Skeletal muscle tissue (tissue), 4 donors: ENCODE data around the gene PCDHB1. TPM values are rescaled to one million over a fixed set of nuclear protein-coding genes. Genes with fewer than 3 reads are reported as not detected.
A peak's percentile ranks its signal among the peaks of the same experiment; 100 is the strongest.

ENCODE experiments used
- H3K27ac ChIP-seq: one replicate; pipeline ENCODE4 v1.7.0; 2013; ENCODE audit warnings: mild to moderate bottlenecking, low read depth, low read length, inconsistent platforms
- H3K27me3 ChIP-seq, 3 donors: one replicate each; pipeline ENCODE4 v1.7.0; 2013; ENCODE audit warnings: low read length in 3 of 3; ENCODE audit not compliant: control insufficient read depth in 3 of 3, insufficient read depth in 3 of 3
- H3K36me3 ChIP-seq, 3 donors: one replicate each; pipeline ENCODE4 v1.7.0; 2013; ENCODE audit warnings: low read length in 3 of 3; ENCODE audit not compliant: control insufficient read depth in 3 of 3, insufficient read depth in 3 of 3
- H3K4me1 ChIP-seq, 3 donors: one replicate each; pipeline ENCODE4 v1.7.0; 2013; ENCODE audit warnings: low read length in 3 of 3, mild to moderate bottlenecking in 3 of 3; ENCODE audit not compliant: control insufficient read depth in 3 of 3, insufficient read depth in 3 of 3
- H3K4me3 ChIP-seq, 3 donors: one replicate each; pipeline ENCODE4 v1.7.0; 2013; ENCODE audit warnings: low read length in 3 of 3
- H3K9ac ChIP-seq, 3 donors: one replicate each; pipeline ENCODE4 v1.7.0; 2013; ENCODE audit warnings: low read length in 3 of 3, mild to moderate bottlenecking in 3 of 3, moderate library complexity in 2 of 3, low read depth in 1 of 3
- H3K9me3 ChIP-seq, 3 donors: one replicate each; pipeline ENCODE4 v1.7.0; 2013; ENCODE audit warnings: low read length in 3 of 3; ENCODE audit not compliant: control insufficient read depth in 3 of 3
- total RNA-seq: library from RNA; depleted of rRNA; stranded (reverse); fragments of >200 nt; gene quantifications from one replicate; pipeline ENCODE4 v1.2.3, GENCODE V29; 2014
- donor health status: Osteomylitis.

The PCDHB1 gene, protein sequence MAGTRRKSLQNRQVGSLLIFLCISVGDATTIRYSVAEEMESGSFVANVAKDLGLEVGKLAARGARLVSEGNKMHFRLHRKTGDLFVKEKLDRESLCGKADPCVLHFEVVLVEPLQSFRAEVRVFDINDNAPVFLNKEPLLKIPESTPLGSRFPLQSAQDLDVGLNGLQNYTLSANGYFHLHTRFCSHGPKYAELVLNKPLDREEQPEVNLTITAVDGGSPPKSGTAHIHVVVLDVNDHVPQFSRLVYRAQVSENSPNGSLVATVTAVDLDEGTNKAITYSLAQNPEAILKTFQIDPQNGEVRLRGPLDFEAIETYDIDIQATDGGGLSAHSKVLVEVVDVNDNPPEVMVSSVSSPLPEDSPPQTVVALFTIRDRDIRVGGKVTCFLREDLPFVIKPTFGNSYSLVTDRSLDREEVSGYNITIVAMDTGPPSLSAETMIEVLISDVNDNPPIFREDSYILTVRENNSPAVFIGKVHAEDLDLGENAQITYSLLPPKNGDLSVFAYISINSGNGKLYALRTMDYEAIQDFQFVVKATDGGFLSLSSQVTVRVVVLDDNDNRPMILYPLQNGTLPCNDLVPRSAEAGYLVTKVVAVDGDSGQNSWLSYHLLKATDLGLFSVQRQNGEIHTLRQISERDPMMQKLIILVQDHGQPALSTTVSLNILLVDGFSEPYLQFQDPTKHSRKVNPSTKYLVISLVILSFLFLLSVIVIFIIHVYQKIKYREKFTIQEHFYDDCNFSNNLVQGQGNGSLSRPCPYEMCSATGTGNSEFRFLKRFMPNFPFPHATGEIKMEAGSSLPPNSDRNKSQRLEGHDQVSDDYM
- total RNA-seq = not detected

DNA sequence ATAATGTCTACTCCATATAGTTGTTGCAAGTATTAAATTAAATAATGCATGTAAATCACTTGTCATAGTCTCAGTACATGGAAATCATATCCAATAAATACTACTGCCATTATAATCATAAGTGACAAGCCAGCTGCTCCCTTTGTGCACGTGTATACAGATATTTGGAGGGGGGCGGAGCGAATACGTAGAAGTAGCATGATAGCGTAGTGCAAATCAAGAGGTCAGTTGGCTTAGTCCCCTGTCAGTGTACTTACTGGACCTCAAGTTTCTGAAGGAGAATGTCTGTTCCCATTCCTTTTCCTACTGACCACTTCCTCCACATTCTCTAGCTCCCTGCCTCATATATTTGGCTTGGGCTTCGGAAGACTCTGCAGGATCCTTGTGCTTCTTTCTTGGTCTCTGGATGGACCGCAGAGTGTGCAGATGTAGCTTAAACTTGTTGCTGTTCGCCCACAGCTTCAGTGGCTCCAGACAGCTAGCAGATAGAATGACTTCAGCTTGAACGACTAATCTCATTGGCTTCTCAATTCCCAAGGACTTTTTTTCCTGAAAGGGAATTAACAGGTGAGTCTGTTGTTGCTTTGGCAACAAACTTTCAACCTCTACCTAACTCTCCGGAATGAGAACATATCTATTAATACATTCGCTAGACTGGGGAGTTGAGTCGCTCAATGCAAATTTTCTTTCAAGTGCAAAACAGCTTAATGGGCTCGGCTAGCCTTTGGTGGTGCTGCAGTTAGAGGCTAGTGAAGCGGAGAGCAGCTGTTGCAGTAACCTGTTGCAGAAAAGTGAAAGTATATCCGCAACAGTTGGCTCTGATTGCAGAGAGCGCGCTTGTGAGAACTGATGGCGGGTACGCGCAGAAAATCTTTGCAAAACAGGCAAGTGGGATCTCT lies at the start of gene PCDHB1:
Gene PCDHB1 (plus strand): TSS at position 753 of the 899 bp plus-strand sequence. CDS start 97 bp downstream, at position 850.
- H3K4me3 ChIP-seq = peak within 1 kb of the TSS; percentile 68 to 80 (median 79)
- H3K36me3 ChIP-seq = no peaks in the 10 kb centered on the region
- H3K27me3 ChIP-seq = peaks cover 3 to 18% (median 9%) of the 10 kb centered on the region in 3 donors
- H3K9me3 ChIP-seq = peaks cover 0 to 7% (median 2%) of the 10 kb centered on the region in 3 donors
- no peak within 1 kb of the TSS for H3K27ac ChIP-seq
- H3K4me1 ChIP-seq = peaks cover 0 to 13% (median 4%) of the 10 kb centered on the region in 3 donors
- H3K9ac ChIP-seq = peak within 1 kb of the TSS in 1 of 3 donors; percentile 63

DNA sequence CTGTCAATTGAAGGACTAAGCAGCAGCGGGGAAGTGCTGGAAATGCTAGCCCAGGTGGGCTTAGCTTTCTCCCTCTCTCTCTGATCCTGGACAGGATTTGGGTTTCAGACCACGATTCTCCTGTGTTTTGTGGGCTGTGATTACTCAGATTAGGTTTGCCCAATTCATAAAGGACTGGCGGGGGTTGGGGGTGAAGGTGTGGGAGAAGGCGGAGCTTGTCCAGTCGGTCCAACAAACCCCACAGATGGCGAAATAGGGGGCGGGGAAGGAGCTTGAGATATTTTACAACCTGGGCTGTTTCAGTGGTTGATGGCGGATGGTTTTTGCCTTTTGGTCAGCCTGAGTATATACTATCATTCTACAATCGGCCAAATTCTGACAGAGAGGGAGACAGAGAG lies 49.7 kb upstream of the PCDHB1 start:
- no peak overlapping the region for H3K27ac ChIP-seq
- no peaks in the 10 kb centered on the region for H3K9me3 ChIP-seq
- H3K4me1 ChIP-seq = peaks cover 0 to 4% (median 0%) of the 10 kb centered on the region in 3 donors
- H3K9ac ChIP-seq = no peak overlapping the region
- peaks cover 2 to 7% (median 2%) of the 10 kb centered on the region in 3 donors for H3K27me3 ChIP-seq
- H3K4me3 ChIP-seq = peak overlapping the region in 1 of 3 donors; percentile 51
- no peaks in the 10 kb centered on the region for H3K36me3 ChIP-seq

DNA sequence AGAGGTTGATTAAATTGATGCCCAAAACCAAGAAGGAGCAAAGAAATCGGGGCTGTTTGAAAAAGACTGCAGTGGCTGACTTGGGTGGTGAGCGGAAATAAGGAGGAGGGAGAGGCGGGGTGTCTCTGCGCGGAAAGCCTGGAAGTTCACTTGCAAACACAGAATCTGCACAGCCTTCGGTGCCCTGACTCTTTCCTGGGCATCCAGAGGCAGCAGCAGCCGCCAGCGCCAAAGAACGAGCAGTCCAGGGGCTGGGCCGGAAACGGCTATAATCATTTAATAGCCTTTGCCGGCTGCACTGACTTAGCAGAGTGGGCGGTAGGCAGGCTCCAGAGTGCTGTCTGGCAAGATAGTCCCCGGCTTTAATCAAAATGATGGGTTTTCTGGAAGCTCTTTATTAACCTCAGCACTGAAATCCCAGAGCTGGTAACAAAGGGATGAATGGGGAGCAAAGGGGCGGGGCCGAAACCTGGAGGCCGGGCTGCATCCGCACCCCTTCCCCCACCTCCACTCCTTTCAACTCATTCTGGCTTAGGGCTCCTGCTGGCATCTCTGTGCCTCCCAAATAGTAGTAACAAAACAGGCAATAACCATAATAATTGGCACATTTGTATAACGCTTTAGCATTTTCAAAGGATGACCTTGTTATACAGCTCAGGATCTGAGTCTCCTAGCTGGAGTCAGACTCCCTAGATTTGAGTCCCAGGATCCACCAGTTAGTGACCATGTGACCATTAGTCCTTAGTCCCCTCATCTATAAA lies 49.1 kb upstream of the PCDHB1 start:
- H3K27ac ChIP-seq = no peak overlapping the region
- no peaks in the 10 kb centered on the region for H3K9me3 ChIP-seq
- H3K4me1 ChIP-seq = peaks cover 0 to 4% (median 0%) of the 10 kb centered on the region in 3 donors
- H3K27me3 ChIP-seq = peaks cover 2 to 7% (median 2%) of the 10 kb centered on the region in 3 donors
- H3K4me3 ChIP-seq = peak overlapping the region in 1 of 3 donors; percentile 51
- no peak overlapping the region for H3K9ac ChIP-seq
- H3K36me3 ChIP-seq = no peaks in the 10 kb centered on the region

DNA sequence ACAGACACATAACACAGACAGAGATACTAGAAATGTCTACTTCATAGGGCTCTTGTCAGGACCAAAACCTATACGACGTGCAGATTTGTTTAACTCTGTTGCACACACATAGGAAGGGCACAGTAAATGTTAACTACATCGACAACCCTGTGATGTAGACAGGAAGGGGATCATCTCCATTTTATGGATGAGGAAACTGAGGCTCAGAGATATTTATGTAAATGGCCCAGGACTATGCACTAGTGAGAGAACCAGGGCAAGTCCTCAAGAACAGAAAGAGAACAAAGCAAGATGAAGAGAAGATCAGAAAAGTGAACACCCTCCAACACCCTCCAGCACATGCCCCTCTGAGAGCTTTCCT lies 48.6 kb upstream of the PCDHB1 start:
- no peaks in the 10 kb centered on the region for H3K36me3 ChIP-seq
- no peak overlapping the region for H3K9ac ChIP-seq
- peaks cover 0 to 4% (median 0%) of the 10 kb centered on the region in 3 donors for H3K4me1 ChIP-seq
- peaks cover 2 to 7% (median 2%) of the 10 kb centered on the region in 3 donors for H3K27me3 ChIP-seq
- no peaks in the 10 kb centered on the region for H3K9me3 ChIP-seq
- H3K4me3 ChIP-seq = no peak overlapping the region
- H3K27ac ChIP-seq = no peak overlapping the region

DNA sequence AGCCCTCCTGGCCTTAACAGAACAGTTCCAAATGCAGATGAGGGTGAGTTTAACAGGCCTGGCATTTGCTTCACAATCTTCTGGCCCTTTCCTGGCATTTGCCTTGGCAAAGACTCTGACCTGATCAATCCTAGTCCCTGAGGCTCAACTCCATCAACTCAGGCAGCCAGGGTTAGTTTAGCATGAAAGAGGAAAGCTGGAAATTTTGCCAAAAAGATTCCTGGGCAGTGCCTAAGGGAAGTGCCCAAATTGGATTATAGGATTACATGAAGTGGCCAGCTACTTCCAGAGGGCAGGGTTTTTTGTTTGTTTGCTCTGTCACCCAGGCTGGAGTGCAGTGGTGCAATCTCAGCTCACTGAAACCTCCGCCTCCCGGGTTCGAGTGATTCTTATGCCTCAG lies 48.1 kb upstream of the PCDHB1 start:
- Histone ChIP-seq H3K4me1 (peaks cover 0 to 4% (median 0%) of the 10 kb centered on the region in 3 donors), H3K27me3 (peaks cover 2 to 7% (median 2%) of the 10 kb centered on the region in 3 donors), H3K27ac (no peak overlapping the region), H3K9ac (no peak overlapping the region), H3K9me3 (no peaks in the 10 kb centered on the region), H3K4me3 (no peak overlapping the region), H3K36me3 (no peaks in the 10 kb centered on the region)

DNA sequence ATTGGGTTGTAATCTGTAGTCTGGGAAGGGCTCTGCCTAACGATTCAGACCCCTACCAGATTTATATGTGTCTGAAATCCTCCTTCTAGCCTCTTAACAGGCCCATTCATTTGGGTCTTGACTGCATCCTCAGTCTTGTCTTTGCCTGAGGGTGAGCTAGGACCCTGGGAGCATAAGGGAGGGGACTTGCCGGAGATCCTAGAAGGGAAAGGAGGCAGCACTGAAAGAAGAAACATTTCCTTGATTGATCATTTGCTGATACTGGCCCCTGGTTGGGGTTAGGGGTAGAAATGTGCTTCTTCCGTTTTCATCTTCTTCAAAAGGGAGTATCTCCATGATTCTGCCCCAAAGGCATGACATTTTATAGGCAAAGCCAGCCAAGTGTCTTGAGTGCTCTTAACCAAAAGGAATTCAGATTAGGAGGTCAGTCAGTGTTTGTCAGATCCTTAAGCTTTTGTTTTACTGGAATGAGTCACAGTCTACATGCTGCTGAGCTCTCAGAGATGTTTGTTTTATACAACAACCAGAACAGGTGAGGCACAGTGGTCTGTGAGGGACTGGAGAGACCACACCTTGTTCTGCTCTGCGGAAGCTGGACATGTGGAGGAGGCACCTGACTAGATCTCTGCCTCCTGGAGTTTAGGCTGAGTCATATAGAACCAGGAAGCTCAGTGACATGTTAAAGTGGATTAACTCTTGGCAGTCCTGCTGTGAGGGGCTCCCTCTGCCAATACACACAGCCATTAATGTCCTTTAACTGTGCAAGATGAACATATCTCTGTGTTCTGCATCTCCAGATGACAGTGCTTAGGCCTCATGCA lies 47.2 kb upstream of the PCDHB1 start:
- Histone ChIP-seq H3K27ac (no peak overlapping the region), H3K36me3 (no peaks in the 10 kb centered on the region), H3K4me3 (no peak overlapping the region), H3K9me3 (no peaks in the 10 kb centered on the region), H3K4me1 (peaks cover 0 to 4% (median 0%) of the 10 kb centered on the region in 3 donors), H3K27me3 (peaks cover 2 to 7% (median 2%) of the 10 kb centered on the region in 3 donors), H3K9ac (no peak overlapping the region)

DNA sequence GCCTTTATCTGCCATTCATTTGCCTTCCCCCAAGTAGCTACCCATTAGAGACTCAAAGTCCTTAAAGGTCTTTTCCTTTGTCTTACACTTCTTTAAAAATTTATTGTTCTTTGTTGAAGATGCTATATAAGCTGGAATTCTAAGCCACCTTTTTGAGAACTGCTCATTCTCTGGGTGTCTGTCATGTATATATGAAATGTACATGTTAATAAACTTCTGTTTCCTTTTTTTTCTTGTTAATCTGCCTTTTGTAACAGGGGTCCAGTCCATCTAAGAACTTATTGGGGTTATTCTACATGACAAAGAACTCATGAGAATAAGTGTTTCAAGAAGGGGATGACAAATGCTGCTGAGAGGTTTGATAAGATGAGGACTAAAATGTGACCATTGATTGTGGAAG lies 43.4 kb upstream of the PCDHB1 start:
- H3K4me1 ChIP-seq = no peaks in the 10 kb centered on the region
- H3K27ac ChIP-seq = no peak overlapping the region
- H3K4me3 ChIP-seq = no peak overlapping the region
- H3K27me3 ChIP-seq = peaks cover 0 to 2% (median 0%) of the 10 kb centered on the region in 3 donors
- no peaks in the 10 kb centered on the region for H3K36me3 ChIP-seq
- H3K9me3 ChIP-seq = no peaks in the 10 kb centered on the region
- no peak overlapping the region for H3K9ac ChIP-seq

DNA sequence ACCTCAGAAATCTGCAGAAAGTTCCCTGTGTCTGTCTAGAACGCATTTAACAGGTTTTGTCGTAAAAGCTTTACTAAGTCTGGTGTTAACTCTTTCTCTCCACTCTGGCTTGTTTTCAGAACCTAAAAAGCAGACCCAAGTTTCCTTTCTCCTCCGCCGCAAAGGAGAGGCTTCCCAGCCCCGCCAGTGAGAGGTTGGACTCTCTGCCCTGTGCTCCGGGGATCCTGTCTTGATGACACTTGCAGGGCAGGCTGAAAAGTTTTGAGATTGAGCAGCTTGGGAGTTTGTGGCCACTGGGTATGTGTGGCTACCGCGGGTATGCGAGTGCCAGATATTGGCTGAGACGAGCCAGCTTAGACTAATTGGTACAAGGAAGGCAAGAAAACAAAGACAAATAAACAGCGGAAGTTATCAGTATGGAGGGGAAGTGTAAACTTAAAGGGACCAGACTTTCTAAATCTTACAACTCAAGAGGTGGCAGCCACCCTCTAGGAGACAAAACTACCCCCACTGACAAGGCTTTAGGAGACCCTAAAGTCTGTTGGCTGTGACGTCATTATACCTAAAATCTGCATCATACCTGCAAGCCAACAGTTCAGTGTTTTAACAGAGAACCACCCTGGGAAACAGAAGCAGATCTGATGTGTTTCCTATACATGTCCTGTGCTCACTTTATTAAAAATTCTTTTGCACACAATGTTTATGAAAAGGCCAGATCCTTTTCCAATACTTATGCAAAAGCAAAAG lies 41.0 kb upstream of the PCDHB1 start:
- Histone ChIP-seq H3K27ac (no peak overlapping the region), H3K4me1 (no peaks in the 10 kb centered on the region), H3K9me3 (no peaks in the 10 kb centered on the region), H3K4me3 (no peak overlapping the region), H3K27me3 (no peaks in the 10 kb centered on the region), H3K9ac (no peak overlapping the region), H3K36me3 (no peaks in the 10 kb centered on the region)
